MCF 10A (cell line): ENCODE results near the gene CORO6. TPM values are rescaled to one million over a fixed set of nuclear protein-coding genes. Genes with fewer than 3 reads are reported as not detected.

ENCODE experiments used
- BruUV-seq: library from RNA; stranded (reverse); fragments of 400-500 nt; replicated peaks from 2 replicates; lab custom pipeline; 2021; lab: Mats Ljungman, UMichigan
- CTCF ChIA-PET: fragments of 300-600 bp; sonication (Branson Sonifier 250); formaldehyde crosslinking; extraction: SDS; loops from one replicate; lab custom pipeline; 2021; ENCODE audit warnings: antibody characterized with exemption, inconsistent platforms; lab: Yijun Ruan, JAX
- POLR2A ChIA-PET: fragments of 300-600, 350-650 bp; sonication (Branson Sonifier 250); formaldehyde crosslinking; extraction: SDS; loops from one replicate; lab custom pipeline; 2020; ENCODE audit warnings: antibody characterized with exemption, inconsistent platforms; lab: Yijun Ruan, JAX
- DNase-seq: peaks from one replicate; pipeline ENCODE4 v3.0.0-alpha.2; 2018; ENCODE audit not compliant: unreplicated experiment
- H3K27ac Mint-ChIP-seq: one replicate; pipeline ENCODE4 v1.8.0; 2022; ENCODE audit warnings: mild to moderate bottlenecking, low read depth, mixed read lengths; ENCODE audit not compliant: unreplicated experiment
- H3K27me3 Mint-ChIP-seq: one replicate; pipeline ENCODE4 v1.8.0; 2022; ENCODE audit warnings: mixed read lengths; ENCODE audit not compliant: insufficient read depth, unreplicated experiment
- H3K36me3 Mint-ChIP-seq: one replicate; pipeline ENCODE4 v1.8.0; 2022; ENCODE audit warnings: mild to moderate bottlenecking, moderate library complexity, mixed read lengths; ENCODE audit not compliant: insufficient read depth, unreplicated experiment
- H3K4me1 Mint-ChIP-seq: one replicate; pipeline ENCODE4 v1.8.0; 2022; ENCODE audit warnings: mixed read lengths; ENCODE audit not compliant: insufficient read depth, unreplicated experiment
- H3K4me3 Mint-ChIP-seq: one replicate; pipeline ENCODE4 v1.8.0; 2022; ENCODE audit warnings: mild to moderate bottlenecking, moderate library complexity, mixed read lengths; ENCODE audit not compliant: unreplicated experiment
- H3K9me3 Mint-ChIP-seq: one replicate; pipeline ENCODE4 v1.8.0; 2022; ENCODE audit warnings: mixed read lengths; ENCODE audit not compliant: unreplicated experiment
- CTCF ChIP-seq: fragments of 200-600 bp; IDR thresholded peaks from one replicate; pipeline ENCODE4 v1.8.0; 2022; ENCODE audit warnings: antibody characterized with exemption, mild to moderate bottlenecking; ENCODE audit not compliant: unreplicated experiment
- intact Hi-C: fragments of 100-400 bp; cut with micrococcal nuclease; formaldehyde crosslinking; loops from 2 replicates; pipeline ENCODE4 v1.14.1; 2022
- total RNA-seq: library from RNA; stranded (reverse); gene quantifications from 2 replicates; pipeline ENCODE4 v1.2.3, GENCODE V29; 2022

CORO6 gene
- total RNA-seq, 1 experiment from 2014 or later: 1.6 TPM

DNA sequence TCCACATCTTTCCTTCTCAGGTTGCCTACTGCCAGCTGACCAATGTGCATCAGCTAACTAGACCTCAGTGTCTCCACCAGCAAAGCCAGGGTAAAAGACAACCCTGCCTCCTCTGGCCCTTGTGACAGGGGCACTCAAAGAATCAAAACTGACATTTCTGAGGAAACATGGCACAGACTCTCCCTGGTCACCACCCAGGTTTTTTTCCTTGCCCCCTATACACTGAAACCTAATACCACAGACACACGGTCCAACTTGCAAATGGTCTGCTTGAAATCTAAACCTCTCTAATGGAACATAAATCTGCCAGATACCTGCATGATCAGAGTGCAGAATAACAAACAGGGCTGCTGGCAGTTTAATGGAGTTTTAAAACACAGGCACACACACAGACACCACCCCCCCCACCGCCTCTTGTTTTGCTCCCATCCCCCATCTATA, 19.5 kb upstream of the CORO6 start:
- H3K36me3 Mint-ChIP-seq: peaks cover 12% of the 10 kb centered on the region
- ChIA-PET POLR2A (interaction anchor here (0.7 to 4.8 kb wide), 8 partner anchors 23 to 289 kb away, joined by 3 to 49 read pairs (median 6); partner anchors contain the start of gene SSH2), CTCF (interaction anchor here (0.6 to 2.9 kb wide), 5 partner anchors 24 to 289 kb away, joined by 3 to 20 read pairs (median 4); no protein-coding TSS in a partner anchor)
- peak overlapping the region; percentile 59 for H3K27ac Mint-ChIP-seq
- no peak for DNase-seq
- intact Hi-C loops: no loop called here
- H3K4me3 Mint-ChIP-seq: no peak overlapping the region
- no peaks in the 10 kb centered on the region for H3K27me3 Mint-ChIP-seq
- H3K9me3 Mint-ChIP-seq: no peaks in the 10 kb centered on the region
- H3K4me1 Mint-ChIP-seq: peaks cover 43% of the 10 kb centered on the region
- BruUV-seq: no TSS peak
- no peak for TF ChIP-seq CTCF

- no TSS peak for BruUV-seq
- intact Hi-C loops: no loop called here
- POLR2A ChIA-PET: interaction anchor here (0.6 to 4.8 kb wide), 9 partner anchors 24 to 464 kb away, joined by 3 to 49 read pairs (median 4); partner anchors contain the start of genes ANKRD13B and SSH2
Observed at GRCh38 chr17:29640981-29641642, 18.4 kb upstream of the CORO6 start.

DNA sequence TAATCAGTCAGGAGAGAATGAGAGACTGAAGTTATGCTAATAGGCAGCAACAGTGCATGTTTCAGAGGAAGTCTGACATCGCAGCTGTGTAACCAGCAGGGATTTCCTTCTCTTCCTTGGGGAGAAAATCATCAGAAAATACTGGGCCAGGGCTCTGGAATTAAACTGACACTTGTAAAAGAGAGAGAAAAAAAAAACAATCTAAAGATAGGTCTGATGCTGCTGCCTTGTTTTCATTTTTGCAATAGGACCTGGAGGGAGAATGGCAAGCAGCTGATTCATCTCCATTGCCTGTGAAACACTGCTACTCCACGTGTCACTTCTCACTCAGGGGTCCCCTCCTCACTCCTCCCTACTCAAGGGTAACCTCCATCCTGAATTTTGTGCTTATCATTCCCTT, 17.7 kb upstream of the CORO6 start:
- CTCF ChIA-PET: interaction anchor here (0.7 to 4.0 kb wide), 13 partner anchors 22 to 452 kb away, joined by 3 to 85 read pairs (median 5); partner anchors contain the start of gene SSH2
- Mint-ChIP-seq H3K4me3 (no peak overlapping the region), H3K27ac (peak overlapping the region; percentile 68), H3K27me3 (no peaks in the 10 kb centered on the region), H3K4me1 (peaks cover 35% of the 10 kb centered on the region), H3K36me3 (peaks cover 27% of the 10 kb centered on the region), H3K9me3 (no peaks in the 10 kb centered on the region)
- intact Hi-C loops: no loop called here
- no TSS peak for BruUV-seq
- no peak for TF ChIP-seq CTCF
- DNase-seq: peak; percentile 33
- POLR2A ChIA-PET: interaction anchor here (0.6 to 4.8 kb wide), 17 partner anchors 16 to 463 kb away, joined by 3 to 49 read pairs (median 5); partner anchors contain the start of genes ANKRD13B and SSH2

More at GRCh38 chr17:29640981-29641642, 18.4 kb upstream of the CORO6 start:
- Mint-ChIP-seq H3K9me3 (no peaks in the 10 kb centered on the region), H3K36me3 (peaks cover 20% of the 10 kb centered on the region), H3K27ac (peak overlapping the region; percentile 68), H3K4me1 (peaks cover 42% of the 10 kb centered on the region), H3K27me3 (no peaks in the 10 kb centered on the region), H3K4me3 (no peak overlapping the region)
- no peak for TF ChIP-seq CTCF
- no peak for DNase-seq
- CTCF ChIA-PET: interaction anchor here (0.6 to 4.0 kb wide), 10 partner anchors 23 to 444 kb away, joined by 3 to 85 read pairs (median 4); partner anchors contain the start of gene SSH2

GRCh38 chr17:29633886-29634285, 11.2 kb upstream of the CORO6 start:
- CTCF ChIA-PET: interaction anchor here (0.6 to 2.6 kb wide), 2 partner anchors 219 to 298 kb away, joined by 3 to 8 read pairs; no protein-coding TSS in a partner anchor
- Mint-ChIP-seq H3K4me3 (no peak overlapping the region), H3K9me3 (no peaks in the 10 kb centered on the region), H3K4me1 (peaks cover 8% of the 10 kb centered on the region), H3K27ac (no peak overlapping the region), H3K27me3 (no peaks in the 10 kb centered on the region), H3K36me3 (peaks cover 53% of the 10 kb centered on the region)
- BruUV-seq: no TSS peak
- POLR2A ChIA-PET: interaction anchor here (1.6 kb wide), 1 partner anchor 9 kb away, joined by 5 read pairs; no protein-coding TSS in a partner anchor
- no peak for TF ChIP-seq CTCF
- DNase-seq: no peak
- intact Hi-C loops: no loop called here
